ENCODE measurements around the gene CFAP45.

Gene CFAP45

GRCh38 chr1:159851407-159851806 lies 48.6 kb downstream of the CFAP45 start:
- no peak for DNase-seq (ENCODE audit: low read depth)

- DNase-seq (ENCODE audit: low read depth), result no peak
Observed at GRCh38 chr1:159849626-159850366, 50.2 kb downstream of the CFAP45 start.

GRCh38 chr1:159848326-159848725 lies 51.6 kb downstream of the CFAP45 start:
- no peak for DNase-seq (ENCODE audit: low read depth)

GRCh38 chr1:159847231-159847630 lies 52.7 kb downstream of the CFAP45 start:
- no peak for DNase-seq (ENCODE audit: low read depth)

- no peak for DNase-seq (ENCODE audit: low read depth)
Observed at GRCh38 chr1:159845751-159846629, 54.0 kb downstream of the CFAP45 start.

- DNase-seq (ENCODE audit: low read depth), result no peak
Observed at GRCh38 chr1:159843459-159843858, 56.5 kb downstream of the CFAP45 start.

- no peak for DNase-seq (ENCODE audit: low read depth)
Observed at GRCh38 chr1:159841749-159842148, 58.2 kb downstream of the CFAP45 start.

- no peak for DNase-seq (ENCODE audit: low read depth)
Observed at GRCh38 chr1:159839116-159839849, 60.7 kb downstream of the CFAP45 start.

- no peak for DNase-seq (ENCODE audit: low read depth)
Observed at GRCh38 chr1:159838715-159839114, 61.2 kb downstream of the CFAP45 start.

GRCh38 chr1:159835862-159836525 lies 64.0 kb downstream of the CFAP45 start:
- DNase-seq (ENCODE audit: low read depth), result no peak

GRCh38 chr1:159835356-159835755 lies 64.6 kb downstream of the CFAP45 start:
- no peak for DNase-seq (ENCODE audit: low read depth)

GRCh38 chr1:159832309-159832708 lies 67.7 kb downstream of the CFAP45 start:
- DNase-seq (ENCODE audit: low read depth), result no peak

GRCh38 chr1:159831412-159832141 lies 68.4 kb downstream of the CFAP45 start:
- DNase-seq (ENCODE audit: low read depth), result no peak

- DNase-seq (ENCODE audit: low read depth), result no peak
Observed at GRCh38 chr1:159830722-159831121, 69.2 kb downstream of the CFAP45 start.

GRCh38 chr1:159829822-159830465 lies 70.0 kb downstream of the CFAP45 start:
- DNase-seq (ENCODE audit: low read depth), result no peak

- DNase-seq (ENCODE audit: low read depth), result no peak
Observed at GRCh38 chr1:159829273-159829634, 70.7 kb downstream of the CFAP45 start.

- DNase-seq (ENCODE audit: low read depth), result no peak
Observed at GRCh38 chr1:159828581-159829272, 71.2 kb downstream of the CFAP45 start.

GRCh38 chr1:159828176-159828575 lies 71.8 kb downstream of the CFAP45 start:
- no peak for DNase-seq (ENCODE audit: low read depth)

- DNase-seq (ENCODE audit: low read depth), result no peak
Observed at GRCh38 chr1:159827549-159827948, 72.4 kb downstream of the CFAP45 start.

- no peak for DNase-seq (ENCODE audit: low read depth)
Observed at GRCh38 chr1:159827102-159827490, 72.9 kb downstream of the CFAP45 start.

All from activated T-cell treated with anti-CD3 and anti-CD28 coated beads for 24 hours (primary cell).